Lower leg skin (tissue), 3 donors: ENCODE results near the gene USF2.

ENCODE experiments used
- CTCF ChIP-seq, 3 donors: fragments of 450-650 bp; IDR thresholded peaks; one replicate each; pipeline ENCODE4 v1.5.1; 2016; ENCODE audit warnings: antibody characterized with exemption in 3 of 3, mild to moderate bottlenecking in 3 of 3, moderate library complexity in 2 of 3
- POLR2A ChIP-seq, 2 donors: fragments of 450-650 bp; IDR thresholded peaks; one replicate each; pipeline ENCODE4 v1.6.1; 2016 to 2017; ENCODE audit warnings: antibody characterized with exemption in 2 of 2, mild to moderate bottlenecking in 1 of 2, moderate library complexity in 1 of 2

GRCh38 chr19:35269438-35270117 is 816 bp downstream of the USF2 start:
- TF ChIP-seq CTCF (IDR thresholded peaks at IDR 0.05) (no peak), POLR2A (IDR thresholded peaks at IDR 0.05) (no peak)
